NCI-H2081 treated with DMSO at 0.1 percent for 48 hours (cell line): ENCODE results near the gene C1orf141.
"Not testable (repeated sequence)": the region's sequence is repeated elsewhere in the genome, so short reads cannot be mapped to it uniquely, and the experiment has no call there.

ENCODE experiments used
- DNase-seq: peaks from one replicate; lab custom pipeline; 2025; lab: John Stamatoyannopoulos, UW

Gene C1orf141

GRCh38 chr1:67085326-67085725 is 49.4 kb downstream of the C1orf141 start:
- DNase-seq = no peak

GRCh38 chr1:67084765-67085318 is 49.9 kb downstream of the C1orf141 start:
- DNase-seq = no peak

GRCh38 chr1:67078291-67078690 is 56.5 kb downstream of the C1orf141 start:
- no peak for DNase-seq

GRCh38 chr1:67077593-67077992 is 57.2 kb downstream of the C1orf141 start:
- DNase-seq = no peak

- DNase-seq = no peak
Measured at GRCh38 chr1:67072749-67073148, 62.0 kb downstream of the C1orf141 start.

DNA sequence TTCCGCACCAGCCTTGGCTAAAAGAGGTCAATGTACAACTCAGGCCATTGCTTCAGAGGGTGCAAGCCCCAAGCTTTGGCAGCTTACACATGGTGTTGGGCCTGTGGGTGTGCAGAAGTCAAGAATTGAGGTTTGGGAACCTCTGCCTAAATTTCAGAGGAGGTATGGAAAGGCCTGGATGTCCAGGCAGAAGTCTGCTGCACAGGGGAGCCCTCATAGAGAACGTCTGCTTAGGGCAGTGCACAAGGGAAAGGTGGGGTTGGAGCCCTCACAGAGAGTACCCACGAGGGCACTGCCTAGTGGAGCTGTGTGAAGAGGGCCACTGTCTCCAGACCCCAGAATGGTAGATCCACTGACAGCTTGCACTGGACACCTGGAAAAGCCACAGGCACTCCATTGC is 67.1 kb downstream of the C1orf141 start:
- DNase-seq = not testable (repeated sequence)

DNA sequence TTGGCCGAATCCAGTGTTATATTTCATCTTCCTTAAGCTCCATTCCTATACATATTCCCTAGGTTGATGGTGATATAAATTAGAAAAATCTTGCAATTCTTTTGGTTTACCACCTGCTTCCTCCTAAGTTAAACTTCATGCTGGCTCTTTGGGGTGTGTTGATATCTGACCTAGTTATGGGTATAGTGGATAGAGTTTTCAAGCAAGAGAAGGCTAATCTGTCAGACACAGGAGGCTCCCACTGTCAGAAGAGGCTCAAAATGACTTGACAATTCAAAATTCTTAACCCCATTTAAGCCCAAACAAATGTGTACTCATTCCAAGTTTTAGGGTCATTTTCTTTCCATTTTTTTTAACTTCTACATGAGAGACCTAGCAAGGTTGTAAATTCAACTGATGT is 72.4 kb downstream of the C1orf141 start:
- DNase-seq = no peak

- DNase-seq = no peak
Measured at GRCh38 chr1:67061266-67061665, 73.5 kb downstream of the C1orf141 start.

DNA sequence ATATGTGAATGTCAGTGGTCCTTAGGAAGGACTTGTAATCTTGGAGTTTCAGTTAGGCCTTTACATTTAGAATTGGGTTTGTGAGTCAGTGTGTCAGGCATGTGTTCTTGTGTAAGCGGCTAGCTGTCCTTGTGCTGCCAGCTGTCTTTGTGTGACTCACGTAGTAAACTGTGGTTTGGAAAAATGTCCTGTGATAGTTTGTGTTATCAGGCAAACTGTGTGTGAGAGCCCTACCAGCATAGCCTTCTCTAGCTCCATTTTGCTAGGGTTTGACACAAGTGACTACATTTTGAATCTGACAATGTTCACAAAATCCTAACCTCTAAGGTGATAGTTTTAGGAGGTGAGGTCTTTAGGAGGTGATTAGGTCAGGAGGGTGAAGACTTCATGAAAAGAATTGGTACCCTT is 74.0 kb downstream of the C1orf141 start:
- no peak for DNase-seq

GRCh38 chr1:67059346-67059745 is 75.4 kb downstream of the C1orf141 start:
- DNase-seq = no peak

GRCh38 chr1:67058761-67059160 is 76.0 kb downstream of the C1orf141 start:
- DNase-seq = no peak

- DNase-seq = no peak
Measured at GRCh38 chr1:67058242-67058641, 76.5 kb downstream of the C1orf141 start.

- DNase-seq = peak; percentile 53
Measured at GRCh38 chr1:67053785-67054772, 80.7 kb downstream of the C1orf141 start, which contains the start of gene SLC35D1. SLC35D1 (minus strand) TSS chr1:67054148; CDS start chr1:67054013, 135 bp downstream.

DNA sequence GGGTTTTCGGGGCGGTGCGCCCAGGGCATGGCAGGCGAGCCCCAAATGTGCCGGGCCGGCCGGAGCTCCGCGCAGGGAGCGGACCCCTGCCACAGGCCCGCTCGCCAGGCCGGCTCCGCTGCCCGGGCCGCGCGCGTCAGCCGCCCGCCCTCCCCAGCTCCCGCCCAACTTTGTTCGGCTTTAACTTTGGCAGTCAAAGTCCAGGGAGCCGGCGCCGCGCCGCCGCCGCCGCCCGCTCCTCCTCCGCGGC is 81.3 kb downstream of the C1orf141 start:
- DNase-seq = no peak

GRCh38 chr1:67052741-67053534 is 81.8 kb downstream of the C1orf141 start:
- DNase-seq = no peak

GRCh38 chr1:67051196-67051595 is 83.6 kb downstream of the C1orf141 start:
- no peak for DNase-seq

DNA sequence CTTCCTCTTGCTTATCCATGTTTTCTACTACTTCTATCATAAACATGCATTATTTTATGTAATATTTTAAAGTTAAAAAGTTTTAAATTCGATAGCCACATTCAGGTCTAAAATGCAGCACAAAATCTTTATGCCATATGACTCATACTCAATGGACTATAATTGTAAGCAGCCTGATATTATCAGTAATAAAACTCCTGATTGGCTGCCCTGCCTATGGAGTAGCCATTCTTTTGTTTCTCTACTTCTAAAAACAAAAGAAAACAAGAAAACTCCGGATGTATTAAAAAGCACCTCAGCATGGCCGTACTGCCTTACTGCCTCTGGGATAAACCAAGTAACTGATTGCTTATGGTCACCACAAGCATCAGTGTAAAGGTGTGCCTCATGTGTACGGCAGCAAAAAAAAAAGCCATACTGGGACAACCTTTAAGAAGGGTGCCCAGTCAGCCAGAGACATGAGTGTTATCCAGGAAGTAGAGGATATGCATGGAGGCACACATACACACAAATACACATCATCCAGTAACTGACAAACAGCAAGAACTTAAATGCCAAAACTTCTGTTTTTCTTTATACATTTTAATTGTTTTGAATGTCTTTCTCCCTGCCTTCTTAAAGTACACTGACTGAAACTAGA is 90.0 kb downstream of the C1orf141 start:
- no peak for DNase-seq

DNA sequence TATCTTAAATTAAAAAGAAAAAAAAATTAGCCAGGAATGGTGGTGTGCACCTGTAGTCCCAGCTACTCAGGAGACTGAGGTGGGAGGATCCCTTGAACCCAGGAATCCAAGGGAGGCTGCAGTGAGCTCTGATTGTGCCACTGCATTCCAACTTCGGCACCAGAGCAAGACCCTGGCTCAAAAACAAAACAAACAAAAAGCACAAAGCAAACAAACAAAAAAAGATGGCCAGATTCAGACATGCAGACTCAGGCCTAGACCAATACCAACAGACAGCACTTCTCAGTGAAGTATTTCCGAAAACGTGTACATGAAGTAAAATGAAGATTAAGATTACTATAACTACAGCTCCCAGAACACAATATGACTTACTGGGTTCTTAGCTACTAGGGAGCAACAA is 91.4 kb downstream of the C1orf141 start:
- DNase-seq = no peak
